ENCODE data around the gene CEP57L1. TPM values are rescaled to one million over a fixed set of nuclear protein-coding genes. Genes with fewer than 3 reads are reported as not detected.

The CEP57L1 gene
- polyA plus RNA-seq, 3 donors: 3.4 to 5.2 (median 3.9) TPM

DNA sequence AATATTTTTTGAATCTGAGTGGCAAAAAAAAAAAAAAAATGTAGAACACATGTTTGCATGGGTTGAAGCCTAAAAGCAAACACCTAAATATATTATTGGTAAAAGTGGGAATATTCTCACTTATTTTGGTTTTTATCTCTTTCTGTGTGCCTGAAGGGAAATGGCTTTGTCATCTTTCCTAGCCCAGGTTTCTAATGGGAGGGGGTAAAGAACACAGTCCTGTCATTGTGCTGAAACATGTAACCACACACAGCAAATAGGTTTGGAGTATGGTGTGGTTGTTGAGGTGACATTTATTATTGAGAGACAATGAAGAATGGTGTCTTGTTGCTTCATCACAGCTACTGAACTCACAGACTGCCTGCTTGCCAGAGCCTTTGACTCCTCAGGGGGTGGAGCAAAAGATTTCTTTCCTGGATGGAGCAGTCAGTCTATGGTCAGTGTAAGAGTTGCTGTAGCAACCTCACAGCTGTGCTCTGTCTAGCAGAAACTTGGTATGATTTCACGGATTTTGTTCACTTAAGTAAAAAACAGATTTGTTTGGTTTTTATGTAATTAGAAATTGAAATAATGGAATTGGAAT, 70.2 kb downstream of the CEP57L1 start:
- H3K36me3 Mint-ChIP-seq: peaks cover 6 to 7% of the 10 kb centered on the region in 2 donors
- no peak overlapping the region for H2AFZ ChIP-seq (ENCODE audit: insufficient read depth, low read depth, low read length, poor library complexity, severe bottlenecking)
- H3K4me3 ChIP-seq (replicated peaks in 1 of 3; ENCODE audit: low read depth in 2 of 3, low read length in 3 of 3): no peak overlapping the region
- H3K9me3 ChIP-seq (replicated peaks in 1 of 2; ENCODE audit: control insufficient read depth in 1 of 2, insufficient read depth in 1 of 2, low read length in 2 of 2): no peaks in the 10 kb centered on the region
- intact Hi-C loops (cut with micrococcal nuclease): no loop called here
- no peaks in the 10 kb centered on the region for H4K20me1 ChIP-seq (ENCODE audit: insufficient read depth, low read length)
- peaks cover 0 to 1% (median 0%) of the 10 kb centered on the region in 3 donors for H3K27me3 Mint-ChIP-seq (ENCODE audit: low read depth in 3 of 3)
- H3K27ac Mint-ChIP-seq: no peak overlapping the region
- H3K79me2 ChIP-seq (ENCODE audit: insufficient read depth, low read length): no peaks in the 10 kb centered on the region
- TF ChIP-seq, protein P1, sequence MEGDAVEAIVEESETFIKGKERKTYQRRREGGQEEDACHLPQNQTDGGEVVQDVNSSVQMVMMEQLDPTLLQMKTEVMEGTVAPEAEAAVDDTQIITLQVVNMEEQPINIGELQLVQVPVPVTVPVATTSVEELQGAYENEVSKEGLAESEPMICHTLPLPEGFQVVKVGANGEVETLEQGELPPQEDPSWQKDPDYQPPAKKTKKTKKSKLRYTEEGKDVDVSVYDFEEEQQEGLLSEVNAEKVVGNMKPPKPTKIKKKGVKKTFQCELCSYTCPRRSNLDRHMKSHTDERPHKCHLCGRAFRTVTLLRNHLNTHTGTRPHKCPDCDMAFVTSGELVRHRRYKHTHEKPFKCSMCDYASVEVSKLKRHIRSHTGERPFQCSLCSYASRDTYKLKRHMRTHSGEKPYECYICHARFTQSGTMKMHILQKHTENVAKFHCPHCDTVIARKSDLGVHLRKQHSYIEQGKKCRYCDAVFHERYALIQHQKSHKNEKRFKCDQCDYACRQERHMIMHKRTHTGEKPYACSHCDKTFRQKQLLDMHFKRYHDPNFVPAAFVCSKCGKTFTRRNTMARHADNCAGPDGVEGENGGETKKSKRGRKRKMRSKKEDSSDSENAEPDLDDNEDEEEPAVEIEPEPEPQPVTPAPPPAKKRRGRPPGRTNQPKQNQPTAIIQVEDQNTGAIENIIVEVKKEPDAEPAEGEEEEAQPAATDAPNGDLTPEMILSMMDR (IDR thresholded peaks at IDR 0.05): no peak
- H3K9me3 Mint-ChIP-seq: no peaks in the 10 kb centered on the region
- H3K4me3 Mint-ChIP-seq: no peak overlapping the region
- H3K4me1 ChIP-seq (ENCODE audit: control insufficient read depth in 1 of 2, insufficient read depth in 2 of 2, low read length in 2 of 2): no peaks in the 10 kb centered on the region
- peaks cover 8 to 9% of the 10 kb centered on the region in 2 donors for H3K36me3 ChIP-seq (replicated peaks in 1 of 2; ENCODE audit: control insufficient read depth in 1 of 2, insufficient read depth in 2 of 2, low read length in 2 of 2)
- H3K4me2 ChIP-seq (replicated peaks; ENCODE audit: extremely low read depth, low read length, poor library complexity, severe bottlenecking): no peak overlapping the region
- WGBS (ENCODE audit: insufficient coverage): 67% methylated on average over 1 of the region's 1 CpG
- no peak for DNase-seq
- H3K27me3 ChIP-seq (ENCODE audit: control insufficient read depth in 2 of 2, insufficient read depth in 2 of 2, low read length in 2 of 2): no peaks in the 10 kb centered on the region
- no peak overlapping the region for H3K9ac ChIP-seq (ENCODE audit: insufficient read depth, low read length, poor library complexity, severe bottlenecking)
- no peak overlapping the region for H3K27ac ChIP-seq (ENCODE audit: low read depth in 1 of 2, low read length in 2 of 2)
- H3K4me1 Mint-ChIP-seq: peaks cover 4% of the 10 kb centered on the region

DNA sequence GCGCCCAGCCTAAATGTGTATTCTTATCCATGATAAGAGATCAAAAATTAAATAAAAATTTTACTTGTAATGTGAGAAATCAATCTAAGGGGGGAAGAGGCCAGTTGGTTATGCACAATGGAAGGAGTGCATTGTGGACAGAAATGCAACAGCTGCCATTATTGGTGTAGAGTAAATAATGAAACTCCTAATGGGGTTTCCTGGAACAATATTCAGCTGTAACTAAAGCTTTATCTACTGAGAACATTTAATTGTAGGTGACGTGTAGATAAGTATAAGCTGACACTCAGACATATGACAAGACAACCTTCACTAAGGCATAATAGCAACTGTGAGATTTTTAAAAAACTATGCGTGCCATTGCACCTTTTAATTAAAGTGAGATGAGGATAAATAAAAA, 71.4 kb downstream of the CEP57L1 start:
- Histone ChIP-seq H3K27ac (ENCODE audit: low read depth in 1 of 2, low read length in 2 of 2) (no peak overlapping the region), H3K27me3 (ENCODE audit: control insufficient read depth in 2 of 2, insufficient read depth in 2 of 2, low read length in 2 of 2) (no peaks in the 10 kb centered on the region), H3K4me3 (replicated peaks in 1 of 3; ENCODE audit: low read depth in 2 of 3, low read length in 3 of 3) (no peak overlapping the region), H3K9me3 (replicated peaks in 1 of 2; ENCODE audit: control insufficient read depth in 1 of 2, insufficient read depth in 1 of 2, low read length in 2 of 2) (no peaks in the 10 kb centered on the region), H4K20me1 (ENCODE audit: insufficient read depth, low read length) (no peaks in the 10 kb centered on the region), H3K36me3 (replicated peaks in 1 of 2; ENCODE audit: control insufficient read depth in 1 of 2, insufficient read depth in 2 of 2, low read length in 2 of 2) (no peaks in the 10 kb centered on the region), H3K4me1 (ENCODE audit: control insufficient read depth in 1 of 2, insufficient read depth in 2 of 2, low read length in 2 of 2) (no peaks in the 10 kb centered on the region), H3K9ac (ENCODE audit: insufficient read depth, low read length, poor library complexity, severe bottlenecking) (no peak overlapping the region), H2AFZ (ENCODE audit: insufficient read depth, low read depth, low read length, poor library complexity, severe bottlenecking) (no peak overlapping the region), H3K79me2 (ENCODE audit: insufficient read depth, low read length) (no peaks in the 10 kb centered on the region), H3K4me2 (replicated peaks; ENCODE audit: extremely low read depth, low read length, poor library complexity, severe bottlenecking) (no peak overlapping the region)
- TF ChIP-seq, protein P1 (IDR thresholded peaks at IDR 0.05): no peak
- Mint-ChIP-seq H3K36me3 (peaks cover 2 to 4% of the 10 kb centered on the region in 2 donors), H3K4me1 (peaks cover 4% of the 10 kb centered on the region), H3K9me3 (no peaks in the 10 kb centered on the region), H3K4me3 (no peak overlapping the region), H3K27ac (no peak overlapping the region), H3K27me3 (ENCODE audit: low read depth in 3 of 3) (peaks cover 0 to 1% (median 0%) of the 10 kb centered on the region in 3 donors)
- no CpG with 5 or more reads among the region's 3 CpGs for WGBS (ENCODE audit: insufficient coverage)
- no peak for DNase-seq
- intact Hi-C loops (cut with micrococcal nuclease): no loop called here

All from CD14-positive monocyte (primary cell).